Measurements from ENCODE around the gene ADTRP. TPM values are rescaled to one million over a fixed set of nuclear protein-coding genes. Genes with fewer than 3 reads are reported as not detected.

ADTRP gene
- total and polyA plus RNA-seq, 9 donors: 0.12 to 0.80 (median 0.34) TPM; not detected in 5

- intact Hi-C loops (cut with DNase I): no loop called here
- Histone ChIP-seq H3K36me3 (no peaks in the 10 kb centered on the region), H3K27me3 (no peaks in the 10 kb centered on the region), H3K27ac (no peak overlapping the region), H3K4me3 (no peak overlapping the region), H3K4me1 (ENCODE audit: insufficient read depth) (peaks cover 2% of the 10 kb centered on the region), H3K9me3 (no peaks in the 10 kb centered on the region)
- WGBS, 3 donors: 82 to 92% (median 86%) methylated on average over 6 of the region's 6 CpGs
- DNase-seq: no peak
- TF ChIP-seq CTCF (IDR thresholded peaks at IDR 0.05): no peak
- no peak for TF ChIP-seq POLR2A (IDR thresholded peaks at IDR 0.05)
- no peak for TF ChIP-seq EP300 (IDR thresholded peaks at IDR 0.05)
Observed at GRCh38 chr6:11734861-11735613, 43.6 kb downstream of the ADTRP start.

GRCh38 chr6:11732036-11732631 lies 46.5 kb downstream of the ADTRP start:
- TF ChIP-seq EP300 (IDR thresholded peaks at IDR 0.05) (peak; percentile 15), CTCF (IDR thresholded peaks at IDR 0.05) (no peak), POLR2A (IDR thresholded peaks at IDR 0.05) (no peak)
- intact Hi-C loops (cut with DNase I): no loop called here
- DNase-seq: peak in 1 of 5 donors; percentile 23

GRCh38 chr6:11731423-11731822 lies 47.2 kb downstream of the ADTRP start:
- Histone ChIP-seq H3K27ac (no peak overlapping the region), H3K4me3 (no peak overlapping the region)

More at GRCh38 chr6:11732036-11732631, 46.5 kb downstream of the ADTRP start:
- no peaks in the 10 kb centered on the region for H3K36me3 ChIP-seq
- no peak overlapping the region for H3K27ac ChIP-seq
- 76 to 87% (median 79%) methylated on average over 12 of the region's 12 CpGs for WGBS, 3 donors
- no peaks in the 10 kb centered on the region for H3K27me3 ChIP-seq
- no peak overlapping the region for H3K4me3 ChIP-seq
- peaks cover 2% of the 10 kb centered on the region for H3K4me1 ChIP-seq (ENCODE audit: insufficient read depth)
- H3K9me3 ChIP-seq: no peaks in the 10 kb centered on the region

GRCh38 chr6:11730641-11731040 lies 48.0 kb downstream of the ADTRP start:
- no peak for TF ChIP-seq CTCF (IDR thresholded peaks at IDR 0.05)
- TF ChIP-seq EP300 (IDR thresholded peaks at IDR 0.05): no peak
- TF ChIP-seq POLR2A (IDR thresholded peaks at IDR 0.05): no peak
- Histone ChIP-seq H3K27me3 (no peaks in the 10 kb centered on the region), H3K27ac (no peak overlapping the region), H3K9me3 (no peaks in the 10 kb centered on the region), H3K36me3 (no peaks in the 10 kb centered on the region), H3K4me1 (ENCODE audit: insufficient read depth) (peaks cover 2% of the 10 kb centered on the region), H3K4me3 (no peak overlapping the region)
- DNase-seq: no peak
- WGBS, 3 donors: 82 to 91% (median 89%) methylated on average over 2 of the region's 2 CpGs
- intact Hi-C loops (cut with DNase I): no loop called here

More at GRCh38 chr6:11731423-11731822, 47.2 kb downstream of the ADTRP start:
- intact Hi-C loops (cut with DNase I): no loop called here
- WGBS, 3 donors: 6 to 32% (median 12%) methylated on average over 3 of the region's 3 CpGs
- H3K9me3 ChIP-seq: no peaks in the 10 kb centered on the region
- H3K36me3 ChIP-seq: no peaks in the 10 kb centered on the region
- DNase-seq: no peak
- TF ChIP-seq CTCF (IDR thresholded peaks at IDR 0.05): no peak
- no peak for TF ChIP-seq EP300 (IDR thresholded peaks at IDR 0.05)
- TF ChIP-seq POLR2A (IDR thresholded peaks at IDR 0.05): no peak
- peaks cover 2% of the 10 kb centered on the region for H3K4me1 ChIP-seq (ENCODE audit: insufficient read depth)
- no peaks in the 10 kb centered on the region for H3K27me3 ChIP-seq

All from ovary (tissue), 9 donors.